HCT116 (cell line): ENCODE measurements around the gene SLC39A5.

Experiments
- CEBPB ChIP-seq: IDR thresholded peaks from 2 replicates; pipeline ENCODE4 v1.6.1; 2012; ENCODE audit warnings: low read depth
- EZH2 ChIP-seq: fragments of 200-600 bp; sonication (generic); IDR thresholded peaks from 2 replicates; pipeline ENCODE4 v1.6.1; 2017; ENCODE audit warnings: antibody characterized with exemption, mixed run types
- POLR2A ChIP-seq: IDR thresholded peaks from 2 replicates; pipeline ENCODE4 v1.7.0; 2011; ENCODE audit warnings: borderline replicate concordance; ENCODE audit not compliant: insufficient read depth, insufficient read length; ENCODE audit errors: extremely low read depth
- POLR2AphosphoS5 ChIP-seq: IDR thresholded peaks from 2 replicates; pipeline ENCODE4 v1.6.1; 2011; ENCODE audit warnings: mild to moderate bottlenecking, low read depth, low read length, moderate library complexity
- RAD21 ChIP-seq: IDR thresholded peaks from 2 replicates; pipeline ENCODE4 v1.6.1; 2012; ENCODE audit warnings: low read depth, mild to moderate bottlenecking
- YY1 ChIP-seq: IDR thresholded peaks from 2 replicates; pipeline ENCODE4 v1.6.1; 2011; ENCODE audit warnings: low read length, low read depth, moderate library complexity, mild to moderate bottlenecking; ENCODE audit not compliant: insufficient replicate concordance; ENCODE audit errors: extremely low read depth
- ZFX ChIP-seq: fragments of 450-650 bp; IDR thresholded peaks from 2 replicates; pipeline ENCODE4 v1.6.1; 2017
- TF ChIP-seq, protein P1 (sequence below), 3 experiments: fragments of 200-600 bp in 1 of 3; sonication (generic) in 1 of 3; IDR thresholded peaks in 2 of 3; conservative IDR thresholded peaks in 1 of 3; 2 replicates each; pipeline ENCODE4 v1.5.1; 2012 to 2017; ENCODE audit warnings: low read depth in 2 of 3, low read length in 2 of 3, antibody characterized with exemption in 1 of 3, borderline replicate concordance in 1 of 3, control low read depth in 1 of 3, mild to moderate bottlenecking in 1 of 3, mixed read lengths in 1 of 3, mixed run types in 1 of 3, moderate library complexity in 1 of 3; ENCODE audit not compliant: insufficient read depth in 1 of 3

DNA sequence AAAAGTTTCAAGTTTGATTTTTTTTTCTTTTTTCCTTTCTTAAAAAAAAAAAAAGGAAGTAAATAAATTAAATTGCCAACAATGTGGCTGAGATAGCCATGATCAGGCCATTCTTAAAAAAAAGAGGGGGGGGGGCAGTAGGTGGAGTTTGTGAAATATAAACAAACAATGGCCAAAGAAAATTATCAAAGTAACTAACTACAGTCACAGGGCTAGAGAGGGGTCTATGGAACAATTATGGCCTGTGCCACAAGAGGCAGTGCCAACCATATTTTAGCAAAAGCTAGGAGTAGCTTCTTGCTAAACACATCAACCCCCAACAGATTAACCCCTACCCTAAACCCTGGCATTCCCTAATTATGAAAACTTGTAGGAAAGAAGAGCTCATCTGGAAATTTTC lies 24.4 kb upstream of the SLC39A5 start:
- TF ChIP-seq, protein P1, sequence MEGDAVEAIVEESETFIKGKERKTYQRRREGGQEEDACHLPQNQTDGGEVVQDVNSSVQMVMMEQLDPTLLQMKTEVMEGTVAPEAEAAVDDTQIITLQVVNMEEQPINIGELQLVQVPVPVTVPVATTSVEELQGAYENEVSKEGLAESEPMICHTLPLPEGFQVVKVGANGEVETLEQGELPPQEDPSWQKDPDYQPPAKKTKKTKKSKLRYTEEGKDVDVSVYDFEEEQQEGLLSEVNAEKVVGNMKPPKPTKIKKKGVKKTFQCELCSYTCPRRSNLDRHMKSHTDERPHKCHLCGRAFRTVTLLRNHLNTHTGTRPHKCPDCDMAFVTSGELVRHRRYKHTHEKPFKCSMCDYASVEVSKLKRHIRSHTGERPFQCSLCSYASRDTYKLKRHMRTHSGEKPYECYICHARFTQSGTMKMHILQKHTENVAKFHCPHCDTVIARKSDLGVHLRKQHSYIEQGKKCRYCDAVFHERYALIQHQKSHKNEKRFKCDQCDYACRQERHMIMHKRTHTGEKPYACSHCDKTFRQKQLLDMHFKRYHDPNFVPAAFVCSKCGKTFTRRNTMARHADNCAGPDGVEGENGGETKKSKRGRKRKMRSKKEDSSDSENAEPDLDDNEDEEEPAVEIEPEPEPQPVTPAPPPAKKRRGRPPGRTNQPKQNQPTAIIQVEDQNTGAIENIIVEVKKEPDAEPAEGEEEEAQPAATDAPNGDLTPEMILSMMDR (IDR thresholded peaks at IDR 0.05 in 2 of 3, conservative IDR thresholded peaks at IDR 0.05 in 1 of 3; ENCODE audit: borderline replicate concordance in 1 of 3, insufficient read depth in 1 of 3, low read depth in 2 of 3, low read length in 2 of 3), result peak in 1 of 3 experiments; percentile 37; a peak in 1 of 6 replicates
- no peak for TF ChIP-seq ZFX
- TF ChIP-seq YY1, result no peak
- TF ChIP-seq POLR2A, result no peak
- no peak for TF ChIP-seq RAD21
- TF ChIP-seq EZH2, result no peak
- no peak for TF ChIP-seq POLR2AphosphoS5
- TF ChIP-seq CEBPB, result no peak
